HTERT RPE-1 (cell line): ENCODE data around the gene TRIM44.

Source experiments
- in situ Hi-C: fragments of 300-500 bp; cut with MboI; formaldehyde crosslinking; loops from 4 replicates; pipeline ENCODE4 v1.14.3; 2020; ENCODE audit warnings: low sequenced_read_pairs

The TRIM44 gene

DNA sequence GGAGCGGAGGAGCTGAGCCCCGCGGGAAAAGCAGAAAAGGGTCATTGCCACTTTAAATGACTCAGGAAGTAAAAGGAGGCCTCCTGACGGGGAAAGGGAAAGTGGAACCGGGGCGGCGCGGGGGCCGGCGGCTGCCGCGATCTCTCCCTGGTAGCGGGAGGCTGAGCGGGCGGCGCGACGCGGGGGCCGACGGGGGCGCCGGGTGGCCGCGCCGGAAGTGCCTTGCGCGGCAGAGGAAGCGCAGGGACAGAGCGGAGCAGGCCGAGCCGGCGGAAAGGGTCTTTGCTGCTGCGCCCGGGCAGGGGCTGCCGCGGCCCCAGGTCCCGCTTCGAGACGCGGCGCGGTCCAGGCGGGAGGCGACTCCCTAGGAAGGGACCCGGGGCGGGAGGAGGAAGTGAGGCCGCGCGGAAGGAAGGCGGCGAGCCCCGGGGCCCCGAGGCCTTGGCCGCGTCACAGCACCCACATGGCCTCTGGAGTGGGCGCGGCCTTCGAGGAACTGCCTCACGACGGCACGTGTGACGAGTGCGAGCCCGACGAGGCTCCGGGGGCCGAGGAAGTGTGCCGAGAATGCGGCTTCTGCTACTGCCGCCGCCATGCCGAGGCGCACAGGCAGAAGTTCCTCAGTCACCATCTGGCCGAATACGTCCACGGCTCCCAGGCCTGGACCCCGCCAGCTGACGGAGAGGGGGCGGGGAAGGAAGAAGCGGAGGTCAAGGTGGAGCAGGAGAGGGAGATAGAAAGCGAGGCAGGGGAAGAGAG lies at the start of gene TRIM44:
TRIM44 (plus strand) TSS at position 127 of the 759 bp plus-strand sequence; CDS start at position 464, 337 bp downstream.
- in situ Hi-C loops = no loop called here

- in situ Hi-C loops = no loop called here
Measured at GRCh38 chr11:35614939-35615569, 47.5 kb upstream of the TRIM44 start.

DNA sequence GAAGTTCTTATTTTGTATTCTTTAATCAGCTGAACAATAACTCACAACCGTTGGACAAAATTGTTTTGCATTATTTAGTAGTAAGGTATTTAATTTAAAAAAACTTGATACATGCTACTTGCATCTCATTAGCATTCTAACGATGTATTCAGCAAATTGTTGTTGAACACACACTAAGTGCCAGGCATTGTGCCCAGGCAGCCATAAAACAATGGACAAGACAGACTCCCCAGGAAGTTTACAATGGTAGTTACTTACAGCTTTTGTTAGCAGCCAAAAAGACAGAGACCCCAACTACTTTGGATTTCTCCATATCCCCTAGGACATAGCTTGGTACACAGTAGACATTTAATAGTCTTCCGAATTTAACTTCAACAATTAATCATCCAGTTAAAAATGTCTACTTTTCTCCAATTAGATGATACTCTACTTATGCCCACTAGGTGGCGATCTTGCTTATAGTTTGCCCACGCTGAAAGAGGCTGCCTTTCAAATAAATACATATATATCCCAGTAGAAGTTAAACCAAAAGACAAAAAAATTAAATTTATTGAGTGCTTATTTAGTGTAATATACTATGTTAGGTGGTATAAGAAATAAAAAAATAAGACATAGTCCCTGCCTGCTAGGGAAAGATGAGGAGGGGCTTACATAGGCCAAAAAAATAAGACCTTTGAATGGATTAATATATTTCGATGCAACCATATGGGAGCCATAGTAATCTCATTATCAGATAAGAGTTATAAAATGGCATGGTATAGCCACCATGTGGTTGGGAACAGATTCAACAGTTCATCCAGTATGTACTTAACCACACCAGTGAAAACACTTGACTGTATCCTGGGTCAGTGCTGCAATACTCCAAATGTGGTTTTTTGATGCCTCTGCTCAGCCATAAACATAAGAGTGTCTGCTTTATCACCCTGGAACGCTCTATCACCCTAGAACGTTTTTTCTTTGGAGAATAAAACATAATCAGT lies 46.4 kb upstream of the TRIM44 start:
- in situ Hi-C loops = no loop called here

- in situ Hi-C loops = no loop called here
Measured at GRCh38 chr11:35617316-35617686, 45.3 kb upstream of the TRIM44 start.

DNA sequence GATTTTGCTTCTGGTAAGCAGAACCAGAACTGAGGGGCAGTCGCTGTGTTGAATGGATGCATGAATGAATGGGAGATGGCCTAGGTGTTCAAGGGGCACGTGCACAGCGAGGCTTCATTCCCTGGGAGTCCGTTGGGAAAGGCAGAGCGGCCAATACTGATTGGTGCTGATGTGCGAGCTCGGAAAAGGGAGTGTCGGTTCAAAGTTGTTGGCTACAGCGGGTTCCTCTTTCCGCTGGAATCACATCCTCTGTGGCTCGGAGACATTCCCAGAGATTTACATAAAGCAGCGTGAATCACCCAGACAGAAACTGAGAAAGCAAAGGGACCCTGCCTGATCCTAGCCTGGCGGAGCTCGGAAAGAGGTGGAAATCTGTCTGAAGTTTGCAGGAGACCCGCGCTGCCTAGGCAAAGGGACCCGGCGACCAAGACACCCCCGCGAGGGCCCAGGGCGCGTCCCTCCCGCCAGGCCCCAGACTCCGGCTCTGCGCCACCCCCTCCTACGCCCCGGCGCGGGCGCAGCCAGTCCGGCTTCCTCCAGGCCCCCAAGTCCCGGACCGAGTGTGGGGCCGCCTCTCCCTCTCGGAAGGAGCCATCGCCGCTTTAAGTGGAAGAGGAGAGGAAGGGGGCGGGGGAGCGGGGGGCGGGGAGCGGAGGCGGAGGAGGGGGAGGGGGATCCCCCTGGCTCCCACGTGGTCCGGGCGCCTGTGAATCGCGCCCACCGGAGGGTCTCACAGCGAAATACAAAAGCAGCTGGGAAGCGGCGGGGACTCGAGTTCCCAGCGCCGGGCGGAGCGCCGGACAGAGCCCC lies 44.7 kb upstream of the TRIM44 start, which contains the start of gene FJX1:
FJX1 (plus strand) TSS at position 774 of the 810 bp plus-strand sequence. CDS start 177 bp downstream, outside the sequence.
- in situ Hi-C loops = no loop called here

- in situ Hi-C loops = no loop called here
Measured at GRCh38 chr11:35618497-35619115, 44.0 kb upstream of the TRIM44 start.

GRCh38 chr11:35619116-35619854 lies 43.3 kb upstream of the TRIM44 start:
- in situ Hi-C loops = no loop called here

GRCh38 chr11:35619855-35620640 lies 42.5 kb upstream of the TRIM44 start:
- in situ Hi-C loops = no loop called here

- in situ Hi-C loops = no loop called here
Measured at GRCh38 chr11:35620795-35621194, 41.8 kb upstream of the TRIM44 start.

GRCh38 chr11:35621620-35622019 lies 41.0 kb upstream of the TRIM44 start:
- in situ Hi-C loops = no loop called here

- in situ Hi-C loops = no loop called here
Measured at GRCh38 chr11:35622070-35622469, 40.5 kb upstream of the TRIM44 start.

DNA sequence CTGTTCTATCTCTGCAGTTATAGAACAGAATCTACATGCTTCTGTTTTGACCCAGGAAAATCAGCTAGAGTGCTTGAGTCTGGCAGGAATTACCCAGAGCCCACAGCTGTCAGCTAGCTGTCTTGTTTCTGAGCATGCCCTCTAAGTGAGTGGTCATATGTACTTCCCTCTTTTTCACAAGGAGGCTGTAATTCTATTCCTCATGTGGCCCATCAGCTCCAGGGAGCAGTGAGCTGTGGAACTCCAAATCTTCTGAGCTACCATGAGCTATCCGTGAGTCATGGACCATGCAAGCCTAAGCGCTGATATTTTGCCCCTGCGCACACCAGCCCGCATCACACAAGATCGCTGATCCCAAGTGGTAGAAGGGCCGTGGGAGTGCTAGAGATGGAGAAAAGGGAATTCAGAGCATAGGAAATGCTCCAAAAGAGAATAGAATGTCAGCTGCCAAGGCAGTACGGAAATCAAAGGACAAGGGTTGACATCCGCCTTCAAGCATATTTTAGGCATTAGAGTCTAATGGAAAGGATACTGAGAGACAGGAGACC lies 38.9 kb upstream of the TRIM44 start:
- in situ Hi-C loops = no loop called here

GRCh38 chr11:35624316-35624715 lies 38.3 kb upstream of the TRIM44 start:
- in situ Hi-C loops = no loop called here

- in situ Hi-C loops = no loop called here
Measured at GRCh38 chr11:35624781-35625180, 37.8 kb upstream of the TRIM44 start.

GRCh38 chr11:35626501-35626900 lies 36.1 kb upstream of the TRIM44 start:
- in situ Hi-C loops = no loop called here

DNA sequence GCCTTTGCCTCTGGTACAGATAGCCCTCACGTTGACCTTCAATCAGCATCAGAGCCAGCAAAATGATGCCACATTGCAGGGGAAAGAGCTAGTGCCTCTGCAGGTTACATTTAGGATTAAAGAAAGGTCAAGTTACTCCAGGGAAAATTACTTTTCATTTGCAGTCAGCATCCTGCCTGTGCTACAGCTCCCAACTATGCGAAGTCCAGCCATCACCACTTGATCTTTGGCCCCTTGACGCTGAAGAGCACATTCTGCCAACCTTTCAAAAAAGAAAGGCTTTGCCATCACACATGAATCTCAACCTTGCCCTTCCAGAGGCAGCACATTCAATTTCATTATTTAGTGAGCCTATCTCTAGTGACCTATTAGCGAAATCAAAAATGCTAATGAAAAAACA lies 33.1 kb upstream of the TRIM44 start:
- in situ Hi-C loops = no loop called here

DNA sequence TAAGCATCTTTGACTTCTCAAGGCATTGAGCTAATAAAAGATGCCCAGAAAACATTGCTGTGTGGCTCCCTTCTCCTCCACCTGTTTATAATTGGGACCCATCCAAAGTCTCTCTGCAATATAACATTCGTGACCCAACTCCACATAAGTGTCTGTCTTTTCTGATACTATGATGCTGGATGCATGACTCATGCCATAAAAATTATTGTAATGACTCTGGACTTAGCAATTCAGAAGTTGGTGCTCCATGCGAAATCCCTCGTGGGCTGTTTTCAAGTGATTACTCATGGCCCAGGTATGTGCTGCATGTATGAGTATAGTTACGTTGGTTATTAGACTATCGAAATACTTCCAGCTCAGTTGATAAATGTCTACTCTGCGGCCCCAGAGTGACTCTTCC lies 32.7 kb upstream of the TRIM44 start:
- in situ Hi-C loops = no loop called here

DNA sequence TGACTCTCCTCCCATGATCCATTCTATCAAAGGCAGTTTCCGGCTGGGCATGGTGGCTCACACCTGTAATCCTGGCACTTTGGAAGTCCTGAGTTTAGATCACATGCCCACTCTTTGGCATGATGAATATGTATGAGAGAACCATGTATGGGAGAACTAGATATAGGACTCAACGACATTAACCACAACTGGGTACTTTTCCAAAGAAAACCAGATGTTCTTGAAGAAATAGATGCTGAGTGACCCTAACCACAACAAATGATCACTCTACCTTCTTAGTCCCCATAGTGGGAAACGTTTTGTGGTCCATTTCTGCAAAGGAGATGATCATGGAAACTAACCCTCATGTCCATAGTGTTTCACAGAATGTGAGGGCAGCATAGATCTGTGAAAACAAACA lies 30.7 kb upstream of the TRIM44 start:
- in situ Hi-C loops = no loop called here
